Retina (tissue), 1 donor: ENCODE data around the gene RFX1.

Source experiments
- DNase-seq: peaks from one replicate; pipeline ENCODE4 v3.0.0-alpha.2; 2016

Gene RFX1

GRCh38 chr19:13960863-13961784 is 45.0 kb downstream of the RFX1 start:
- no peak for DNase-seq

GRCh38 chr19:13959962-13960862 is 45.9 kb downstream of the RFX1 start:
- no peak for DNase-seq

GRCh38 chr19:13959141-13959961 is 46.8 kb downstream of the RFX1 start:
- no peak for DNase-seq

- no peak for DNase-seq
These were observed 48.1 kb downstream of the RFX1 start for GRCh38 chr19:13958043-13958442.

- DNase-seq = no peak
These were observed 49.1 kb downstream of the RFX1 start for GRCh38 chr19:13957051-13957450.

GRCh38 chr19:13956365-13956744 is 49.8 kb downstream of the RFX1 start:
- DNase-seq = no peak

GRCh38 chr19:13955662-13956364 is 50.3 kb downstream of the RFX1 start:
- DNase-seq = no peak

GRCh38 chr19:13954185-13954584 is 51.9 kb downstream of the RFX1 start:
- DNase-seq = no peak

GRCh38 chr19:13952931-13953531 is 53.1 kb downstream of the RFX1 start:
- DNase-seq = peak; percentile 51

GRCh38 chr19:13952154-13952930 is 53.8 kb downstream of the RFX1 start, which contains the start of gene DCAF15:
Gene DCAF15, plus strand, starts transcription at chr19:13952509. Its CDS starts 4 bp downstream, at chr19:13952513.
- DNase-seq = peak; percentile 98

- DNase-seq = no peak
These were observed 54.3 kb downstream of the RFX1 start for GRCh38 chr19:13951799-13952153.

GRCh38 chr19:13951043-13951442 is 55.1 kb downstream of the RFX1 start:
- no peak for DNase-seq

GRCh38 chr19:13946414-13946813 is 59.7 kb downstream of the RFX1 start:
- no peak for DNase-seq

- no peak for DNase-seq
These were observed 64.0 kb downstream of the RFX1 start for GRCh38 chr19:13942023-13942684.

GRCh38 chr19:13938301-13939064 is 67.6 kb downstream of the RFX1 start, which contains the start of gene PODNL1:
Gene PODNL1, minus strand, starts transcription at chr19:13938417. Its CDS starts 236 bp downstream, at chr19:13938181.
- no peak for DNase-seq

GRCh38 chr19:13937479-13938300 is 68.4 kb downstream of the RFX1 start:
- peak; percentile 47 for DNase-seq

- peak; percentile 21 for DNase-seq
These were observed 70.2 kb downstream of the RFX1 start for GRCh38 chr19:13935765-13936510.

- DNase-seq = no peak
These were observed 71.4 kb downstream of the RFX1 start for GRCh38 chr19:13934785-13935109.
